ENCODE measurements around the gene CACNB2.

DNA sequence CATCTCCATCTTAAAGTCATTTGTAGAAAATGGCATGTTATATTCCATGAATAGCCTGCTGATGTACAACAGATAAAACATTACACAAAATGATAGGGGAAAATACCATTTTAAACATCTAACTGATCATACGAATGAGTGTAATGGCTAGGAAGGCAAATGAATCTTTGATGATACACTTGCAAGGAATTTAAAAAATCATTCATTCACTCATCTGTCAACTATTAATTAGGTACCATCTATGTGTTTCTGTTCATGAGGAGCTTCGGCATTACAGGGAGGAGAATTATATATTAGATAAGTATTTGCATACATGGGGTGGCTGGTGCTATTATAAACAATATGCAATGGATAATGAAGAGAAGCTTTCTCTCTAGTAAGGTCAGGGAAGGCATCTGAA is 183.7 kb downstream of the CACNB2 start:
- TF ChIP-seq, protein P1, sequence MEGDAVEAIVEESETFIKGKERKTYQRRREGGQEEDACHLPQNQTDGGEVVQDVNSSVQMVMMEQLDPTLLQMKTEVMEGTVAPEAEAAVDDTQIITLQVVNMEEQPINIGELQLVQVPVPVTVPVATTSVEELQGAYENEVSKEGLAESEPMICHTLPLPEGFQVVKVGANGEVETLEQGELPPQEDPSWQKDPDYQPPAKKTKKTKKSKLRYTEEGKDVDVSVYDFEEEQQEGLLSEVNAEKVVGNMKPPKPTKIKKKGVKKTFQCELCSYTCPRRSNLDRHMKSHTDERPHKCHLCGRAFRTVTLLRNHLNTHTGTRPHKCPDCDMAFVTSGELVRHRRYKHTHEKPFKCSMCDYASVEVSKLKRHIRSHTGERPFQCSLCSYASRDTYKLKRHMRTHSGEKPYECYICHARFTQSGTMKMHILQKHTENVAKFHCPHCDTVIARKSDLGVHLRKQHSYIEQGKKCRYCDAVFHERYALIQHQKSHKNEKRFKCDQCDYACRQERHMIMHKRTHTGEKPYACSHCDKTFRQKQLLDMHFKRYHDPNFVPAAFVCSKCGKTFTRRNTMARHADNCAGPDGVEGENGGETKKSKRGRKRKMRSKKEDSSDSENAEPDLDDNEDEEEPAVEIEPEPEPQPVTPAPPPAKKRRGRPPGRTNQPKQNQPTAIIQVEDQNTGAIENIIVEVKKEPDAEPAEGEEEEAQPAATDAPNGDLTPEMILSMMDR (IDR thresholded peaks at IDR 0.05; ENCODE audit: low read depth, low read length, missing input control): no peak
- TF ChIP-seq NR2F2 (IDR thresholded peaks at IDR 0.05): no peak
- no peak for TF ChIP-seq REST (IDR thresholded peaks at IDR 0.05)
- no peak for TF ChIP-seq EGR1 (IDR thresholded peaks at IDR 0.05; ENCODE audit: low read depth in 2 of 2)
- no peak for TF ChIP-seq GABPA (IDR thresholded peaks at IDR 0.05 in 1 of 2, conservative IDR thresholded peaks at IDR 0.05 in 1 of 2)
- no peak for TF ChIP-seq JUND (IDR thresholded peaks at IDR 0.05)
- no peak for TF ChIP-seq TAF1 (conservative IDR thresholded peaks at IDR 0.05)
- TF ChIP-seq RXRA (IDR thresholded peaks at IDR 0.05): no peak
- TF ChIP-seq YY1 (IDR thresholded peaks at IDR 0.05): no peak
- TF ChIP-seq MAX (IDR thresholded peaks at IDR 0.05): no peak
- no peak for TF ChIP-seq RAD21 (IDR thresholded peaks at IDR 0.05)
- TF ChIP-seq FOXA1 (IDR thresholded peaks at IDR 0.05): no peak

Data from liver (tissue), 3 donors.